Chondrocyte (in vitro differentiated cells): ENCODE results near the gene PLA2G4E. TPM values are rescaled to one million over a fixed set of nuclear protein-coding genes. Genes with fewer than 3 reads are reported as not detected.

Experiments used
- DNase-seq: peaks from one replicate; pipeline ENCODE4 v3.0.0; 2021; ENCODE audit warnings: mixed read lengths, low spot score
- H3K27ac Mint-ChIP-seq: one replicate; pipeline ENCODE4 v1.8.0; 2021; ENCODE audit warnings: mild to moderate bottlenecking, moderate library complexity, mixed read lengths; ENCODE audit not compliant: unreplicated experiment
- H3K27me3 Mint-ChIP-seq: 2 replicates; pipeline ENCODE4 v1.8.0; 2021; ENCODE audit warnings: low read depth, mixed read lengths
- H3K36me3 Mint-ChIP-seq: 2 replicates; pipeline ENCODE4 v1.8.0; 2021; ENCODE audit warnings: low read depth, mixed read lengths
- H3K4me1 Mint-ChIP-seq: 2 replicates; pipeline ENCODE4 v1.8.0; 2021; ENCODE audit warnings: low read depth, mild to moderate bottlenecking, mixed read lengths
- H3K4me3 Mint-ChIP-seq: one replicate; pipeline ENCODE4 v1.8.0; 2021; ENCODE audit warnings: mild to moderate bottlenecking, moderate library complexity, mixed read lengths; ENCODE audit not compliant: unreplicated experiment
- H3K9me3 Mint-ChIP-seq: 2 replicates; pipeline ENCODE4 v1.8.0; 2021; ENCODE audit warnings: low read depth, mixed read lengths
- total RNA-seq: library from RNA; stranded (reverse); gene quantifications from 3 replicates; pipeline ENCODE4 v1.2.1, GENCODE V29; 2021
- TF ChIP-seq, protein P1 (sequence below): fragments of 200-600 bp; sonication (generic); IDR thresholded peaks from 2 replicates; pipeline ENCODE4 v1.5.0; 2021; ENCODE audit warnings: antibody characterized with exemption, mild to moderate bottlenecking, moderate library complexity

The PLA2G4E gene
- total RNA-seq, 1 donor from 2014 or later, result not detected

DNA sequence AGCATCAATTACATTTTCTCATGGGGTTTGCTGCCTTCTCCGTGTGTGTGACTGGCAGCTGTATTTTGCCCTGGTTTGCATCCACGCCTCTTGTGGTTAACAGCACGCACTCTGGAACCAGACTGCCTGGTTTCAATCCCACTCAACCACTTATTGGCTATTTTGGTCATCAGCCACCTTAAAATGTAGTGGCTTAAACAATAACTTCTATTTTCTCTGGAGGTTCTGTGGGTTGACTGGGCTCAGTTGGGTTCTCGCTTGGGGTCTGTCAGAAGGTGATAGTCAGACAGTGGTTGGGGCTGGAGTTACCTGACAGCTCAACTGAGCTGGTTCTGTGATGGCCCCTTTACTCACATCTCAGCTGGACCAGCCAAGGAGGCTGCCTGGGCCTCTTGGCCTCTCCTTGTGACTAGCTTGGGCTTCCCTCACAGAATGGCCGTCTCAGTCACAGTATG, 85.2 kb downstream of the PLA2G4E start:
- Mint-ChIP-seq H3K9me3 (no peaks in the 10 kb centered on the region), H3K4me1 (peaks cover 66% of the 10 kb centered on the region), H3K36me3 (peaks cover 2% of the 10 kb centered on the region), H3K27me3 (no peaks in the 10 kb centered on the region), H3K27ac (no peak overlapping the region), H3K4me3 (no peak overlapping the region)
- no peak for DNase-seq
- TF ChIP-seq, protein P1, sequence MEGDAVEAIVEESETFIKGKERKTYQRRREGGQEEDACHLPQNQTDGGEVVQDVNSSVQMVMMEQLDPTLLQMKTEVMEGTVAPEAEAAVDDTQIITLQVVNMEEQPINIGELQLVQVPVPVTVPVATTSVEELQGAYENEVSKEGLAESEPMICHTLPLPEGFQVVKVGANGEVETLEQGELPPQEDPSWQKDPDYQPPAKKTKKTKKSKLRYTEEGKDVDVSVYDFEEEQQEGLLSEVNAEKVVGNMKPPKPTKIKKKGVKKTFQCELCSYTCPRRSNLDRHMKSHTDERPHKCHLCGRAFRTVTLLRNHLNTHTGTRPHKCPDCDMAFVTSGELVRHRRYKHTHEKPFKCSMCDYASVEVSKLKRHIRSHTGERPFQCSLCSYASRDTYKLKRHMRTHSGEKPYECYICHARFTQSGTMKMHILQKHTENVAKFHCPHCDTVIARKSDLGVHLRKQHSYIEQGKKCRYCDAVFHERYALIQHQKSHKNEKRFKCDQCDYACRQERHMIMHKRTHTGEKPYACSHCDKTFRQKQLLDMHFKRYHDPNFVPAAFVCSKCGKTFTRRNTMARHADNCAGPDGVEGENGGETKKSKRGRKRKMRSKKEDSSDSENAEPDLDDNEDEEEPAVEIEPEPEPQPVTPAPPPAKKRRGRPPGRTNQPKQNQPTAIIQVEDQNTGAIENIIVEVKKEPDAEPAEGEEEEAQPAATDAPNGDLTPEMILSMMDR, result no peak

DNA sequence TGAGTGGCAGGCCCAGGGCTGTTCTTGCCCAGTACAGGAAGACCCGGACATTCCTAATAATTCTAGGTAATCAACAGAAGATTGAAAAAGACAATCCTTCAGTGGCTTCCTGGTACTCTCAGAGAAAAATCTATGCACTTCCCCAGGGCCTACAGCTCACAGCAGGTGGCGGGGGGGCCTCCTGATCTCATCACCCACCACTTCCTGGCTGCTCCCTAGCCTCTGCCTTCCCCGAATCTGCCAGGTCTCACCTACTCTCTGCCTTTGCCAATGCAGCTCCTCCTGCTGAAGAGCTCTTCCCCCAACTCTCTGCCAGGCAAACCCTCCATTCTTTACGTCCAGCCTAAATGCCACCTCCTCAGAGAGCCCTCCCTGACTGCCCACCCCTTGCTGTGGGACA, 86.0 kb downstream of the PLA2G4E start:
- Mint-ChIP-seq H3K4me3 (no peak overlapping the region), H3K4me1 (peaks cover 67% of the 10 kb centered on the region), H3K9me3 (no peaks in the 10 kb centered on the region), H3K27ac (peak overlapping the region; percentile 71), H3K27me3 (no peaks in the 10 kb centered on the region), H3K36me3 (peaks cover 2% of the 10 kb centered on the region)
- TF ChIP-seq, protein P1, result no peak
- no peak for DNase-seq

DNA sequence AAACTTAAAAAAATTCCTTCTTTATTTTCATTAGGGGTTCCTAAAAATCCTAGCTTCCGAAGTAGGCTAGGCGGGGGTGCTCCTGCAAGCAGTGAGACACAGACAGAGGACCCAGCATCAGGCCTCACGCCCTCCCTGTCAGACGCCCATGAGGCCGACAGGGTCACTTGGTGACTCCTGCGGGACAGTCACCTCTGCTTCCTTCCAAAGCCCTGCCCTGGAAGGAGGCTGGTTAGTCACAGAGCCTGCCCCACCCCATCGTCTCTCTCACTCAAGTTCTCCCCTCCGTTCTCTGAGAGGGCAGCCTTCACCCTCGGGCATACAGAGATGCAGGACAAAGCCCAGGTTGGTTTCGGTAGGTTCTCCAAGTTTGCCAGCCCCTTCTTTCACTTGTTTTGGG, 87.1 kb downstream of the PLA2G4E start:
- no peaks in the 10 kb centered on the region for H3K9me3 Mint-ChIP-seq
- peaks cover under 1% of the 10 kb centered on the region for H3K36me3 Mint-ChIP-seq
- DNase-seq, result no peak
- H3K27ac Mint-ChIP-seq, result no peak overlapping the region
- TF ChIP-seq, protein P1, result no peak
- H3K4me1 Mint-ChIP-seq, result peaks cover 77% of the 10 kb centered on the region
- no peak overlapping the region for H3K4me3 Mint-ChIP-seq
- H3K27me3 Mint-ChIP-seq, result no peaks in the 10 kb centered on the region

DNA sequence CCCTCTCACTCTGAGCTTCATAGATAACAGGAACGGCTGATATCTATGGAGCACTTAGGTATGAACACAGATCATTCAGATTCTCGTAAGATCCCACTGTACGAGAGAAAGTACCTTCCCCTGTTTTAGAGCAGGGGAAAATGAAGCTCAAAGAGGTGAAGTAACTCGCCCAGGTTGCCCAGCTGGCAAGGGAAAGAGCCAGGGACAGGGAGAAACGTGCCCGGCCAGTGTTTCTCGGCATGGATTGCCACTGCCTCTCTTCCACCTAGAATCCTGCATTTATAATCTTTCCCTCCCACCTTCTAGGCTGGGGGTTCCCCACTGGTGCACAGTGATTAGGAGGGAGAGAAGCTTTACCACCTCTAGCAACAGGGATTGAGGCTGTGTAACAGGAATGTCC, 87.5 kb downstream of the PLA2G4E start:
- DNase-seq, result no peak
- TF ChIP-seq, protein P1, result no peak
- Mint-ChIP-seq H3K4me1 (peaks cover 81% of the 10 kb centered on the region), H3K9me3 (no peaks in the 10 kb centered on the region), H3K27me3 (no peaks in the 10 kb centered on the region), H3K36me3 (no peaks in the 10 kb centered on the region), H3K4me3 (no peak overlapping the region), H3K27ac (no peak overlapping the region)

DNA sequence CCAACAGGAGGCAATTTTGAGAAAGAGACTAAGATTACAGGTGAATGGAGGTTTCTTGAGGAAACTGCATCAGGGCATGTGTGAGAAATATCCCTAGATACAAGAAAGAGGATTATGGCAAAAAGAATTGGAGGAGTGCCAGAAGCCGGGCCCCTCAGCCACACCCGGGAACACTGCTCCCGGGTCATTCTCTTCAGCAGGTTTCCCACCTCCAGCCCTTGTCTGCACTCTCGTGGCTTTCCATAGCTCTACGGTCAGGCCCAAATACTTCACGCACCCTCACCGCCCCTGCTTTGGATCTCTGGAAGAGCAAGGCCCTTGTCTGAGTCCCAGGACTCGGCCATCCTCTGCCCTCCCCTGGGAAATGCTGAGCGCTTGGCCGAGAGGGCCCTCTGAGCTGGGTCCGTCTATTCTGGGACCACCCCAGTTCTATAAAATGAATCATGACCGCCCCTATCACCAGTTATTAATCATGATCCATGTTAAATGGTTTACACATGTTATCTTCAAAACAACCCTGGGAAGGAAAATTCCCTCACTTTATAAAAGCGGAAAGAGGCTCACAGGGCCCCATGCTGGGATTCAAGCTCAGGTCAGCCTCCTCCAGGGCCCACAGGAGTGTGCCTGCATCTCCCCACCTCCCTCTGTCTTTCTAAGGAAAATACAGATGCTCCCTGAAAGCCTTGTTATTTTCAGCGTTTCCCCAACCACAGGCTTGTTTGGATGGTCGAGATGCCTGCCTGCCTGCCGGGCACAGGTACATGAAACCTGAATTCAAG, 88.1 kb downstream of the PLA2G4E start:
- H3K9me3 Mint-ChIP-seq, result no peaks in the 10 kb centered on the region
- no peak for DNase-seq
- no peaks in the 10 kb centered on the region for H3K36me3 Mint-ChIP-seq
- peaks cover 86% of the 10 kb centered on the region for H3K4me1 Mint-ChIP-seq
- TF ChIP-seq, protein P1, result no peak
- H3K4me3 Mint-ChIP-seq, result no peak overlapping the region
- no peaks in the 10 kb centered on the region for H3K27me3 Mint-ChIP-seq
- peak overlapping the region; percentile 49 for H3K27ac Mint-ChIP-seq
